ENCODE data around the gene SPRR4. TPM values are rescaled to one million over a fixed set of nuclear protein-coding genes. Genes with fewer than 3 reads are reported as not detected.
"Not testable (repeated sequence)": the region's sequence is repeated elsewhere in the genome, so short reads cannot be mapped to it uniquely, and the experiment has no call there.

SPRR4 gene
- total RNA-seq, 2 donors from 2014 or later: not detected

GRCh38 chr1:152998476-152998875 is 28.0 kb downstream of the SPRR4 start:
- intact Hi-C loops (cut with DNase I, micrococcal nuclease): no loop called here
- no peak for ATAC-seq
- no peak for DNase-seq

- ATAC-seq (no peak), DNase-seq (no peak)
- intact Hi-C loops (cut with DNase I, micrococcal nuclease): no loop called here
Measured at GRCh38 chr1:152999818-153000217, 29.4 kb downstream of the SPRR4 start.

- no peak for ATAC-seq
Measured at GRCh38 chr1:153000294-153000693, 29.8 kb downstream of the SPRR4 start.

GRCh38 chr1:153001382-153001781 is 30.9 kb downstream of the SPRR4 start, which contains the start of gene SPRR3:
Gene SPRR3 (plus strand): TSS chr1:153001749. CDS start chr1:153003021, 1,272 bp downstream.
- ATAC-seq (no peak), DNase-seq (no peak)
- intact Hi-C loops (cut with DNase I, micrococcal nuclease): no loop called here

More at GRCh38 chr1:153000294-153000693, 29.8 kb downstream of the SPRR4 start:
- no peak for DNase-seq
- intact Hi-C loops (cut with DNase I, micrococcal nuclease): no loop called here

- ATAC-seq; DNase-seq; intact Hi-C loops (cut with DNase I, micrococcal nuclease): not testable (repeated sequence)
Measured at GRCh38 chr1:153011235-153011758, 40.8 kb downstream of the SPRR4 start.

GRCh38 chr1:153021829-153022228 is 51.4 kb downstream of the SPRR4 start:
- ATAC-seq; DNase-seq; intact Hi-C loops (cut with DNase I, micrococcal nuclease): not testable (repeated sequence)

Other genes with a start within 250 kb of the SPRR4 start
- gene KPRP, start 212.6 kb upstream of the SPRR4 start, total RNA-seq: not detected
- not detected for gene LCE1F, start 195.5 kb upstream of the SPRR4 start, total RNA-seq
- gene LCE1E, start 184.4 kb upstream of the SPRR4 start, total RNA-seq: not detected
- not detected for gene LCE1D, start 173.9 kb upstream of the SPRR4 start, total RNA-seq
- not detected for gene LCE1C, start 164.0 kb upstream of the SPRR4 start, total RNA-seq
- not detected for gene LCE1B, start 158.7 kb upstream of the SPRR4 start, total RNA-seq
- not detected for gene LCE1A, start 143.2 kb upstream of the SPRR4 start, total RNA-seq
- not detected for gene LCE6A, start 127.8 kb upstream of the SPRR4 start, total RNA-seq
- not detected for gene LCE7A, start 110.7 kb upstream of the SPRR4 start, total RNA-seq
- gene SMCP, start 92.3 kb upstream of the SPRR4 start, total RNA-seq: not detected
- not detected for gene IVL, start 62.1 kb upstream of the SPRR4 start, total RNA-seq
- not detected for gene SPRR5, start 23.4 kb upstream of the SPRR4 start, total RNA-seq
- gene SPRR1A, start 13.4 kb downstream of the SPRR4 start, total RNA-seq: not detected
- gene SPRR3, start 31.1 kb downstream of the SPRR4 start, total RNA-seq: not detected
- not detected for gene SPRR1B, start 60.6 kb downstream of the SPRR4 start, total RNA-seq
- not detected for gene SPRR2D, start 70.5 kb downstream of the SPRR4 start, total RNA-seq
- gene SPRR2A, start 86.9 kb downstream of the SPRR4 start, total RNA-seq: not detected
- not detected for gene SPRR2B, start 101.0 kb downstream of the SPRR4 start, total RNA-seq
- not detected for gene SPRR2E, start 123.9 kb downstream of the SPRR4 start, total RNA-seq
- not detected for gene SPRR2F, start 142.9 kb downstream of the SPRR4 start, total RNA-seq
- gene SPRR2G, start 180.2 kb downstream of the SPRR4 start, total RNA-seq: not detected
- gene LELP1, start 232.8 kb downstream of the SPRR4 start, total RNA-seq: not detected
- not detected for gene PRR9, start 246.9 kb downstream of the SPRR4 start, total RNA-seq

All from left colon (tissue), 2 donors.